Left lung (tissue), 10 donors: ENCODE data around the gene IGSF6. TPM values are rescaled to one million over a fixed set of nuclear protein-coding genes. Genes with fewer than 3 reads are reported as not detected.
A peak's percentile ranks its signal among the peaks of the same experiment; 100 is the strongest.
"Not testable (repeated sequence)": the region's sequence is repeated elsewhere in the genome, so short reads cannot be mapped to it uniquely, and the experiment has no call there.

Experiments
- ATAC-seq: fragments of 200-7000 bp; cut with Tn5 transposase; one replicate; pipeline ENCODE4 v1.9.1; 2020; ENCODE audit warnings: moderate library complexity
- DNase-seq, 4 donors: peaks; one replicate each; pipeline ENCODE4 v3.0.0-alpha.2; 2013 to 2020
- H3K27ac ChIP-seq, 2 donors: fragments of 200-600 bp; sonication (generic) in 1 of 2; one replicate each; pipeline versions ENCODE4 v1.5.0 to v1.8.0; 2020 to 2021
- H3K27me3 ChIP-seq, 2 donors: fragments of 200-600 bp; sonication (generic) in 1 of 2; one replicate each; pipeline versions ENCODE4 v1.5.0 to v1.8.0; 2020 to 2021
- H3K36me3 ChIP-seq, 2 donors: fragments of 200-600 bp; sonication (generic) in 1 of 2; one replicate each; pipeline versions ENCODE4 v1.5.0 to v1.8.0; 2020 to 2021
- H3K4me1 ChIP-seq, 2 donors: fragments of 200-600 bp; one replicate each; pipeline ENCODE4 v1.8.0; 2021
- H3K4me3 ChIP-seq, 2 donors: fragments of 200-600 bp; sonication (generic) in 1 of 2; one replicate each; pipeline versions ENCODE4 v1.5.0 to v1.8.0; 2020 to 2021; ENCODE audit warnings: mild to moderate bottlenecking in 1 of 2
- H3K9me3 ChIP-seq, 2 donors: fragments of 200-600 bp; sonication (generic) in 1 of 2; one replicate each; pipeline versions ENCODE4 v1.5.0 to v1.8.0; 2020 to 2021
- CTCF ChIP-seq, 2 donors: fragments of 200-600 bp; sonication (generic) in 1 of 2; IDR thresholded peaks; one replicate each; pipeline versions ENCODE4 v1.5.0 to v1.8.0; 2021; ENCODE audit warnings: antibody characterized with exemption in 2 of 2
- intact Hi-C, 2 donors: fragments of 100-400 bp; cut with DNase I; formaldehyde crosslinking; loops; one replicate each; pipeline versions ENCODE4 v1.11.2 to v1.14.2; 2022
- polyA plus RNA-seq, 6 donors: library from polyadenylated mRNA; unstranded; fragments of 120-200 nt; gene quantifications; one replicate each; pipeline ENCODE4 v1.2.1, GENCODE V29; 2013; ENCODE audit not compliant: insufficient read length in 6 of 6
- total RNA-seq, 2 donors: library from RNA; stranded (reverse); fragmentation: NEBNext Ultra II Directional; extraction: Animal tissue kit (Norgen Biotek cat#: 25700); gene quantifications; one replicate each; pipeline ENCODE4 v1.2.1, GENCODE V29; 2021
- donor health status: DM: no; HTN: yes; CAD: no.
- donor health status: DM: no; HTN: no; CAD: no.

Gene IGSF6
- total and polyA plus RNA-seq, 8 donors = 5.2 to 65.4 (median 6.5) TPM

DNA sequence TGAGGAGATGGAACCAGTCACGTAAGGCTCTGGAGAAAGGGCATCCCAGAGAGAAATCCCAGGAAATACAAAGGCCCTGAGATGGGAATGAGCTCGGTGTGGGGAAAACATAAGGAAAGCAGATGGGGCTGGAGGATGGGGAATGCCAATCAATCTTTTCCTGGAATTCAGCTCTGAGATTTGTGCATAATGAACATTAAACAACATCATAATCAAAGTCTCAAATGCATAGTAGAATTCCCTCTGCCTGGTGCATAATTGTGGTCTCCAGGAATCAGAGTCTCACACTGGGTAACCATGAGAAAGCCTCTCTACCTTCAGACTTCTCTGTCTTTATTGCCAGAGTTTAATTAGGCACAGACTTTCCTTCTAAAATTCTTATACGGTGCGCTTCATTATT, 42.2 kb upstream of the IGSF6 start:
- Histone ChIP-seq H3K27me3 (no peaks in the 10 kb centered on the region), H3K36me3 (no peaks in the 10 kb centered on the region), H3K27ac (no peak overlapping the region), H3K4me3 (no peak overlapping the region), H3K9me3 (no peaks in the 10 kb centered on the region), H3K4me1 (no peaks in the 10 kb centered on the region)
- intact Hi-C loops = no loop called here
- TF ChIP-seq CTCF (IDR thresholded peaks at IDR 0.05) = no peak
- ATAC-seq (no peak), DNase-seq (no peak)

- intact Hi-C loops, H3K27me3 ChIP-seq, H3K27ac ChIP-seq, DNase-seq, H3K4me1 ChIP-seq, H3K36me3 ChIP-seq, ATAC-seq, H3K9me3 ChIP-seq, H3K4me3 ChIP-seq: not testable (repeated sequence)
These were observed 38.6 kb upstream of the IGSF6 start for GRCh38 chr16:21690967-21691366.

- no peaks in the 10 kb centered on the region for H3K9me3 ChIP-seq
- H3K27ac ChIP-seq = no peak overlapping the region
- H3K27me3 ChIP-seq = no peaks in the 10 kb centered on the region
- no peak overlapping the region for H3K4me3 ChIP-seq
- ATAC-seq (no peak), DNase-seq (no peak)
- no peaks in the 10 kb centered on the region for H3K36me3 ChIP-seq
- H3K4me1 ChIP-seq = no peaks in the 10 kb centered on the region
- intact Hi-C loops = no loop called here
- no peak for TF ChIP-seq CTCF (IDR thresholded peaks at IDR 0.05)
These were observed 36.7 kb upstream of the IGSF6 start for GRCh38 chr16:21689107-21689506.

GRCh38 chr16:21685034-21685455, 32.6 kb upstream of the IGSF6 start:
- TF ChIP-seq CTCF (IDR thresholded peaks at IDR 0.05) = no peak

GRCh38 chr16:21684199-21684598, 31.8 kb upstream of the IGSF6 start:
- H3K36me3 ChIP-seq = no peaks in the 10 kb centered on the region
- no peaks in the 10 kb centered on the region for H3K27me3 ChIP-seq
- H3K9me3 ChIP-seq = no peaks in the 10 kb centered on the region
- ATAC-seq (no peak), DNase-seq (no peak)
- TF ChIP-seq CTCF (IDR thresholded peaks at IDR 0.05) = peak in 1 of 2 donors; percentile 29
- H3K4me3 ChIP-seq = no peak overlapping the region
- no peaks in the 10 kb centered on the region for H3K4me1 ChIP-seq
- intact Hi-C loops = no loop called here
- no peak overlapping the region for H3K27ac ChIP-seq

More at GRCh38 chr16:21685034-21685455, 32.6 kb upstream of the IGSF6 start:
- ATAC-seq = no peak
- Histone ChIP-seq H3K9me3 (no peaks in the 10 kb centered on the region), H3K4me3 (no peak overlapping the region), H3K27ac (no peak overlapping the region), H3K36me3 (no peaks in the 10 kb centered on the region), H3K4me1 (no peaks in the 10 kb centered on the region), H3K27me3 (no peaks in the 10 kb centered on the region)
- intact Hi-C loops = no loop called here
- peak in 1 of 4 donors; percentile 10 for DNase-seq

DNA sequence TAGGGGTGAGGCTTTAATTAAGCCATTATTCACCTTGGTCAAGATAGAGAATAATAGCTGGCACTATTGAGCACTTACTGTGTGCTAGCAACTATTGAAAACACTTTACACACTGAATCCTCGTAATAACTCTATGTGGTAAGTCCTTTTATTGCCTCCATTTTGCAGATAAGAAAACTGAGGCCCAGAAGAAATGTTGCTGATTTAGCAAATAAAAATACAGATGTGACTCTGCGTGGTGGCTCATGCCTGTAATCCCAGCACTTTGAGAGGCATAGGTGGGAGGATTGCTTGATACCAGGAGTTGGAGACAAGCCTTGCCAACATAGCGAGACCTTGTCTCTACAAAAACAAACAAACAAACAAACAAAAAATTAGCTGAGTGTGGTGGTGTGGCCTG, 30.8 kb upstream of the IGSF6 start:
- intact Hi-C loops = no loop called here
- no peaks in the 10 kb centered on the region for H3K36me3 ChIP-seq
- H3K4me1 ChIP-seq = no peaks in the 10 kb centered on the region
- no peak for DNase-seq
- H3K27ac ChIP-seq = no peak overlapping the region
- no peak overlapping the region for H3K4me3 ChIP-seq
- TF ChIP-seq CTCF (IDR thresholded peaks at IDR 0.05) = no peak
- no peak for ATAC-seq
- no peaks in the 10 kb centered on the region for H3K27me3 ChIP-seq
- H3K9me3 ChIP-seq = no peaks in the 10 kb centered on the region

GRCh38 chr16:21680714-21681113, 28.3 kb upstream of the IGSF6 start:
- H3K4me3 ChIP-seq, DNase-seq, H3K36me3 ChIP-seq, H3K9me3 ChIP-seq, H3K27me3 ChIP-seq, ATAC-seq, H3K27ac ChIP-seq, H3K4me1 ChIP-seq, intact Hi-C loops: not testable (repeated sequence)

- intact Hi-C loops, H3K27me3 ChIP-seq, H3K4me3 ChIP-seq, DNase-seq, ATAC-seq, H3K4me1 ChIP-seq, H3K27ac ChIP-seq, H3K9me3 ChIP-seq, H3K36me3 ChIP-seq: not testable (repeated sequence)
These were observed 22.0 kb upstream of the IGSF6 start for GRCh38 chr16:21674456-21674855.
